UCSD-AML1 (cell line): Measurements from ENCODE around the gene SEBOX.

Experiments used
- DNase-seq: peaks from one replicate; lab custom pipeline; 2025; ENCODE audit not compliant: unreplicated experiment; lab: John Stamatoyannopoulos, UW

The SEBOX gene

DNA sequence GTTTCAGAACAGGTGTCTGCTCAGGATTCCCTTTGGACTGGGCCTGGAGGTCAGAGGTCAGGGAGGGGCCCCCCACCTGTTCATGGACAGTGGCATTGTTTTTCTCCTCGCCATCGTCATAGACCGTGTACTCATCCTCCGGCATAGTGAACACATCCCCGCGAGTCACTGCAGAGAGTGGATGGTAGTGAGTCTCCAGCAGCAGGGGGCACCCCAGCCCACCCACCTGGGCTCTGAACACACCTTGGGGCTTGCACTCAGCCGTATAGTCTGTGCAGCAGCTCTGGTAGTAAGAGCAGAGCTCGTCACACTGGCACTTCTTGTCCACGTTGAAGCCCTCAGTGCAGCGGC, 4.7 kb upstream of the SEBOX start:
- DNase-seq = no peak

DNA sequence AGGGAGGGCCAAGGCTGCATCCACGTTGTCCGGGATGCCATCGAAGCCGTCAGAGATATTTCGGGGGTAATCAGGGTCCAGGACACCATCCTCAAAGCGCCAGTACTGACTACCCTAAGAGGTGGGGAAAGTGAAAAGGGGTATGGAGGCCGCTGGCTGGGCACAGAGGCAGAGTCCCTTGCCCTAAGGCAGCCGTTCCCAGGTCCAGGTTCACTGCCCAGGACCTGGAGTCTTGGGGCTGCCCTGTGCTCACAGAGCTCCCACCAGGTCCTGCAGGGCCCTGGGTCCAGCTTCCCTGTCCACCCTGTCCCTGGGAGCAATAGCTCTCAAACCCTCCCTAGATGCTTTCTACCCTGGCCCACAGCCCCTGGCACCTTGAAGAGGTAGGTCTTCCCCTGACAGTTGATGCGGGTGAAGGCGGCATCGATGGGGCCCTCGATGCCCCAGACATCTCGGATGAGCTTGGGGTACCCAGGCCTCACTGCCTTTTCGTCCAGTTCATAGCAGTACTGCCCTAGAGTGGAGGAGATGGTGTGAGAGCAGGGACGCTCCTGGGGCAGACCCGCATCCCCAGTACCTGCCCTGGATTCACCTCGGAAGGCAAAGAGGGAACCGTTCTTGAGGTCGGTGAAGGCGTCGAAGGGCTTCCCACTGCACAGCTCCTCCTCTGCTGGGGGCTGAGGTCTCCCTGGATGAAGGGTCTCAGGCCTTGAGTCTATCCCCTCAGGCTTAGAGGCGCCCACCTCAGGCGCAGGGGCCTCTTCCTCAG, 4.1 kb upstream of the SEBOX start:
- DNase-seq = no peak

DNA sequence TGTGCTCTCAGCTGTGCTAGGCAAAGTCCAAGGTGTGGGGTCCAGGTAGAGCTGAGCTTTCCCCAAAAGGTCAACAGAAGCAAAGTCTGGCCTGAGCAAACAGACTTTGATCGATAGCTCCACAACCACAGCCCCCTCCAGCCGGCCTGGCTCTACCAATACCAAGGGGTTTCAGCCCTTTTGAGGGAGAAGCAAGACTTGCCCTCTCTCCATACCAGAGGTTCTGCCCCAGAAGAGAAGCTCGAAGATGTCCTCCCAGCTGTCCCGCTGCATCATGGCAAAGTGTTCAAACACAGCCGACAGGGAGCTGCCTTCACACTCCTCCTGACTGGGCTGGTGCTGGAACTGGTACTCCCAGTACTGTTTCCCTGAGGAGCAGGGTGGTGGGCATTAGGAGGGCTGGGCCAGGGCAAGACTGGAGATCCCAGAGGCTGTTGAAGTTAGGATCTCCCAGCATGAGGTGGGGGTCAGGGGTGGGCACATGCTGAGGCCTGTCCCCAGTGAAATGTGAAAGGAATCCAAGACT, 3.4 kb upstream of the SEBOX start:
- DNase-seq = no peak

DNA sequence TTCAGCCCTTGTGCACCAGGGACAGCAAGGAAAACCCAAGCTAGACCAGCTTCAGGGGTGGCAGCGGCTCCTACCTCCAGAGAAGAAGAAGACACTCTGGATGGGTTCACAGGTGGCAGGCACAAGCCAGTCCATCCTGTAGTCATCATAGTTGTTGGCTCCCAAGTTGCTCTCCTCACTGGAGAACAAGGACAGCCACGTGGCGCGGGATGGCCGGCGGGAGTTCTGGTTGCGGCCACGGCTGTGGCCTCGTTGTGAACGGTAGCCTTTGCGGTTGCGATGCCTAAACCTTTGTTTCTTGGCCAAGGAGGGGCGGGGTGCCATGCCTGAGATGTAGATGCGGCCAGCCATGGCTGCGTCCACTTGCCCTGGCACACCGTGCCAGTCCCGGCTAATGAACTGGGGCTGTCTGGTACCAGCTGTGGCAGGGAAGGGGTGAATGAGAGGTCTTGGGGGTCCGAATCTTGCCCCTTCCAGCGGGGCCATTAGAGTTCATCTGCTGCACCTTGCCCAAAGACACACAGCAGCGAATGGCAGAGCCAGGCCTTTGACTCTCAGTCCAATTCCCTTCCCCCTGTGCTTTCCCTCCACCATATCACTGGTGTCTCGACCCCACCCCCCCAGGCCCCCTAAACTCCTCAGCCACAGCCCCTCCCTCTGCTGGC, 2.8 kb upstream of the SEBOX start:
- no peak for DNase-seq

DNA sequence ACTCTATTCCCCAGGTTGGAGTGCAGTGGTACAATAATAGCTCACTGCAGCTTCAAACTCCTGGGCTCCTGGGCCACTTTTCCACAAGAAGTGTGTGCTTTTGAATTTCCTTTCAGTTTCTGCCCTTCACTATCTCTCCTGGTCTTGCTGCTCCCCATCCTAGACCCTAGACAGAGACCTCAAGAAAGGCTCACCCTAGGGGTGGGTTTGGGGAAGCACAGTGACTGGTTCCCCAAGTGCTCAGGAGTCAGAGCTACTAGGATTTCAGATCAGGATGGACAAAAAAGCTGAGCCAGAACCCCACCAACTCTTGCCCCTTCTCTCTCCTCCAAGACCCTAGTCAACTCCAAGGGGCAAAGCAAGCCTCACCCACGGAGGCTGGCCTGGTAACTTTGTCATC, 1.6 kb upstream of the SEBOX start:
- no peak for DNase-seq

DNA sequence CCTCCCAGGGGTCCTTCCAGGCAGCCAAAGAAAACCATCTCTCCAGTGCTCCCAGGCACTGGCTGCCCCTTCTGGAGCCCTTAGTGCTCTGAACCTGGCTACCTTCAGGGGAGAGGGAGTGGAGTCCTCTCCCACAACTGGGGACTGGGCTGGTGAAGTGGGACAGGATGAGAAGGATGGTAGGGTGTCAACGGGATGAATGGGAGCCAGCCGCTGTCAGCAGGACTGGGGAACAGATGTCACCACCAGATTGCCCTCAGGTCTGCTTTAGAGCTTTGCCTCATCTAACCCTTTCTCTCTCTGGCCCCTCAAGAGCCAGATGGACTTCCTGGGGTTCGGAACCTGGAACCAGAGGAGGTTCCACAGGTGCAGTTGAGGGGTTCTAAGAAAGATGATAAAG, 488 bp upstream of the SEBOX start:
- DNase-seq = no peak

DNA sequence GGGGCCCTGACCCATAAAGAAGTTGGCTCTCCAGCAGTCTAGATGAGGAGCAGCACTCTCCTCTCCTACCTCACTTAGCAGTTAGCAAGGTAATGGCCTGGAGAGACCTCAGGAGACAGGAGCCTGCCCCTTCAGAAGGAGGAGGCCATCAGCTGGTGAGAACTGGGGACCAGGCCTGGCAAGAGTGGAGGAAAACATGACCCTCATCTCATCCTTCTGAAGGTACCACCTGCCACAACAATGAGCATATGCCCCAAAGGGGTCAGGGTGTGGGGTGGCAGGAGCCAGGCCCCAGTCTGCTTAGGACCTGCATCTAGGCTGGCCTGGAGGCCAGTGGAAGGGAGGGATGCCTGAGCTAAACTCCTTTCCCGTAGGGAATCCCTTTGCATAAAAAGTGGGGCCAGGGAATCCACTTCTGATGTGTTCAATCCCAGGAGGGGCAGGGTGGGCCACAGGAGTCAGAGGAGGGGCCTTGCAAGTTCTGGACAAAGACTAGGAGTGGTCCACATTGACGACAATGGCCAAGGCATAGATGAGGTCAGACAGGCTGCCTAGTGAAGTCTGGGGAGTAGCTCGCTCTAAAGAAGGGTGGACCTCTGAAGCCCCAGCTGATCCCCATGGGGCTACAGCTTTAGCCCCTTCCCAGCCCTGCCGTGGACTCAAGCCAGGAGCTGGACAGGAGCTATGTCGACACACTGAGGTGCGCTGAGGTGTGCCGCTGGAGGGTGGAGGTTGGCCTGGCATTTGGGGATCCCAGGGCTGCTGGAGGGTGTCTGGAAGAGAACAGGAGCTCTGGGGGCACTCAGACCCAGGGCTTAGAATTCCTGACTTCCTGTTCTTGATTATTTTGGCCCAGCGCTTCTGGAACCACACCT, 986 bp downstream of the SEBOX start:
- DNase-seq = no peak

DNA sequence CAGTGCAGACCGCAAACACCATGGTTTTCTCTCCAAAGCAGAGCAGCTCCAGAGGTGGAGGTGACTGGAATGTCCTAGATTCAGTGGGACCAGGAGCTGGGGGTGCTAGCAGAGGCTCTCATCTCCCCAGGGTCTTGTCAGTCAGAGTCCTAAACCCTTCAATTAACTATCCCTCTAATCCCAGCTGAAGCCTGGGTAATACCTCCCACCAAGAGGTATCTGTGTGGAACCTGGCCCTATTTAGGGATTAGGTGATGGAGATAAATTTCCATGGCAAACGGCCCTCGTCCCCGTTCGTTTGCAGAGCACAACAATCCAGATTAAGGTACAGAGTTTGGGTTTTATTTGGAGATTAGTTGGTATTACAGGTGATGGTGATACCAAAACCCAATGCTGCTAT, 1.8 kb downstream of the SEBOX start:
- DNase-seq = no peak

DNA sequence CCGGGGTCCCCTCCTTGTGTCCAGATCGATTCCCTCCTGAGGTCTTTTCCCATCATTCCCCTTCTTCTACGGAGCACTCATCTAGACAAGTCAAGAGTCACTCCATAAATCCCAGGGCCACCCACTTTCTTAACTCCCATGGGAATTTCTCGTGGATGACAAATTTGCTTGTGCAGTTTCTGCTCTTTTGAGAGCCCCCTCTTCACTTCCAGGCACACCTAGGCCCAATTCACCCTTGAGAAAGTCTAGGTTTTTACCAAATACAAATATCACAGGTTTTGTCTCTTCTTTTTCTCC, 7.2 kb downstream of the SEBOX start:
- no peak for DNase-seq

DNA sequence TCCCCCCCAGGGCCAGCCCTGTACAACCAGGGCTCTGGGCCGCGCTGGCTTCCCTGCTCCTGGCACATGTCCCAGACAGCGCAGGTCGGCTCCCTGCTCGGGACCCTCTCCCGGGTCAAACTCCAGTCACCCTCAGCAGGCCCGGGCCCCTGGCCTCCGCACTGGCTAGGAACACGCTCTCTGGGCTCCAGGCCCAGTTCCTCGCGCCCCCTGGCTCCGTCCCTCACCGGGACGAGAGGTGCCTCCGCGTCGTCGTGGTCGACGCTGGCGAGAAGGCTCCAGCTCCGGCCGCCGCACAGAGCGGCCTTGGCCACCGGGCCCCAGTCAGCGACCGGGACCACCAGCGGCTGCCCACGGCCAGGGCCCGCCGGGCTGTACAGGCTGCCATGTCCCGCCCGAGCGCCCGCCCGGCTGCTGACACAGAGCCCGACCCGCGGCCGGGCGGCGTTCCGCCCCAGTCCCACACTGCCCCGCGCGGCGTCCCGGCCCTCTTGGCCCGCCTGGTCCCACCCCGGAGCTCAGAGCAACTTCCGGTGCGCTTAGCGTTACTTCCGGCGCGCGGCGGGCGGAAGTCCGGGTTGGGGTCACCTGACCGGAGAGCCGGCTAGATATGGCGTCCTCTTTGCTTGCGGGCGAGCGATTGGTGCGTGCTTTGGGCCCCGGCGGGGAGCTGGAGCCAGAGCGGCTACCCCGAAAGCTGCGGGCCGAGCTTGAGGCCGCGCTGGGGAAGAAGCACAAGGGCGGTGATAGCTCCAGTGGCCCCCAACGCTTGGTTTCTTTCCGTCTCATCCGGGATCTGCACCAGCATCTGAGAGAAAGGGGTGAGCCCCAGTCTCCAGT, 7.7 kb downstream of the SEBOX start, which contains the start of gene POLDIP2:
TSS of gene POLDIP2 (minus strand) at position 467 of the 840 bp plus-strand sequence. CDS start at position 388, 79 bp downstream.
- DNase-seq = peak; percentile 96

DNA sequence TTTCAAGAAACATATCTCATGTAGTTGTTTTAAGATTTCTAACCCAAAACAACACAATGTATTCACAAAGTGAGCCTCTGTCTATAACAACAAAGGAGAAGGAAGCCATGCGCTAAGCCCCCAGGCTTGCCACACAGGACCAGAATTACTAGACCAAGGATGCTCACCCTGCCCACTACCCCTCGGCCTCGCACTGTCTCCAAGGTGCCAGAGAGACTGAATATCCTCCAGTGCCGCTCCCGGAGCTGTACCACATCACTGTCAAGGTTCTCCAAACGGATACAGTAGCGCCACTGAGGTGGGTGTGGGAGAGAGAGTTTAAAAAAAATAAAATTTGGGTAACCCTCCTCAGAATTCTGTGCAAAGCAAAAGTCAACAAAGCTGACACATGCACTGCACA, 14.7 kb downstream of the SEBOX start:
- no peak for DNase-seq

DNA sequence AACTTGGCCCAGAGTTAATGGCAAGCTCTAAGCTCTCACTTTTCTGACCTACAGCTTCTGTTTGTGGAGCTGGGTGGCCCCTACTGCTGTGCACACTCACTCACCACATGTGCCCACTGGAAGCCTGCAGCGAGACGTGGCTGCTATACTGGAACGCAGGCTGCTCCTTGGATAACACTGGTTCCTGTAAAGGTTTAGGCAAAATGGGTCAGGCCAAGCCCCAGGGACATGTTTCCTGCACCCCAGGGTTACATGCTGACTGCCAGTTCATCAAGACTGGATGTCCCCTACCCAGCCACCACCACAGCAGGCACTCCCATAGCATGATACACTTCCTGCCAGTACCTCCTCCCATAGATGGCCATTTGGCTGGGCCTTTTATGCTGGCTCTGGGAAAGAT, 16.0 kb downstream of the SEBOX start:
- DNase-seq = no peak

DNA sequence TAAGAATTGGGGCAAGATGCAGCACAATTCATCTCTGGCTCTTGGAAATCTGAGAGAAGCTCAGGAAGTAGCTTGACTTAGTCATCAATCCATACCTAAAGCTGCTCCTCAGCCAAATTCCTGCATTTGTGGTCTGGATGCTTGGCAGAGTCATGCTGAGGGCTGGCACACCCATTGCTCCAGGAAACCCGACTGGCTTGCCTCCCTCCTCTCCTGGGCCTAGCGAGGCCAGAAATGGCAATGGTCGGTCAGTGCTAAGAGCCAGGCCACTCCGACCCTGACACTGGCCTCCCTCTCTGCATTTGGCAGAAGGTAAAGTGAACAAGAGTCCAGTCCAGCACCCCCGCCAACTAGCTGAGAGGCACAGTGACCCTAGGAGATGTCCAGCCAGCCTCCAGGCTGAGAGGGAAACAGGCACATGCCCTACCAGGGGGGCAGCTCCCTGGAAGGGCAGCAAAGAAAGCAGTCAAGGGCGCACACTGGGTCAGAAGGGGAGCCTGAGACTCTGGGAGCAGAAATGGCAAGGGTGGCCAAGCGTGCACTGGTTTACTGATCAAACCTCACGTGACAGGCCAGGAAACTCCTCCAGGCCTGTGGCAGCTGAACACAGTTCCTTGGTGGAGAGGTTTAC, 17.6 kb downstream of the SEBOX start:
- DNase-seq = no peak

DNA sequence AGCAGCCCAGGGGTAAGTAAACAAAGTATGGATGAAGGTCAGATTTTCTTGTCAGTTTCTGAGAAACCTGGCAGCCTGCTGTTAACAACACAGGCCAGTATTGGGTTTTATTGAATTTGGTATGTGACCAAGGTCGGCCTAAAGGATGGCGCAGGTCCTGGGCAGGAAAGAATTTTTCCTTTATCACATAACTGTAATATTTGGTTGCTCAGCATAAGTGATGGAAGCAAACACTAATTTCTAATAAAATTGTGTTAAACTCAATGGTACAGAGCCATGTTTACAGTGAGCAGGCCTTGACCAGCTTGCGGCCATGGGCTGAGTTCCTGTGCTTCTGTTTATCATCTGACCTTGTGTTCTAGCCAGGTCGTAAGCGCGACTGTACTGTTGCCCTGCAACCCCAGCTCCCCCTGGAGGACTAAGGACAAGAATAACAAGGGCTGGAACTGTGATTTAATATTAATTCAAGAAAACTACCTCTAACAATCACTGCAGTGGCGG, 18.2 kb downstream of the SEBOX start:
- no peak for DNase-seq

DNA sequence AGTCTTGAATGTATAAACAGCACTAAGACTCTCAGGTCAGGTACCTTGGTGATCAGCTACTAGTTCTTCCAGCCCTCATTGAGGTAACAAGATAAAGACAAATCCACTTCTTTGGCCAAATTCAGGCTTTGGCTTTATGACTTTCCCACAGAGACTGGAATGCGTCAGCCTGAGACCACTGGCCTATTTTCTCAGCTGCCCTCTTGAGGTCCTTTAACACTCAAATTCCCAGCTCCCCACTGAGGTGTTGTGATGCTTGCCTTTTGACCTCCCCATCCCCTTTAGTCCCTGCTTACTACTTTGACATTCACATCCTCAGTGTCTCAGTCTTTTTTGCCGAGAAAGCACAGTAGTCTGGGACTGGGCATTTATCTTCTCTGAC, 18.8 kb downstream of the SEBOX start:
- no peak for DNase-seq

DNA sequence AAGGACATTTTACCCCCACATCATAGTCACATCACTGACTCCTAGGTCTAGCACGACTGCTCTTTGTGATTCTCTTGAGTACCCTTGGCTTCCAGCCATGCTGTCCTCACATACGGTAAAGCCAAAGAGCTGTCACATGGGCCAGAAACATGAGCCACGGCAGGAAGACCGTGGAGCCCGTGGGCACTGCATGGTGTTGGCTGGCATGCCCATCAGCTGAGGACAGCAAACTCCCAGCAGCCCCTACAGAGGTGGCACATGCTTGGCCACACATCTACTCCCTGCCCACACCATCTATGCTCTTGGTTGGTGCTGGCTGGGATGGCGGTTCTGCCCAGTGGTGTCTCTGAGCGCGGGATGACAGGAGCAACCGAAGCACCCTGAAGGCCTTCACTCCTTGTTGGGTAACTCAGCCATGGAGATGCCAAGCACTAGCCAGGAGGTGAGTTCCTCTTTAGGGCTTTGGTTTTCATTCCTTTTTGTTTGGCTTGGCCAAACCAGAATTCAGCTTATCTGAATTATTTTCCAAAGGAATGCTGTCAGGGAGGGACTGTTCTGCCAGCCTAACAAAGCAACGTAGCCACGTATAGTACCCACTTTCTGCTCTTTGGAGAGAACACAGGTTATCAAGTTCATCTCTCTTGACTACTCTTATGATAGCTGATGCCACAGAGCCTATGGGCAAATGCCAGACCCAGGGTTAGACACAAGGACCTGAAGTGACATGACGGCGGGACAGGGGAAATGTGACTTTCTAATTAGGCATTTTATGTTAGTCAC, 19.4 kb downstream of the SEBOX start:
- DNase-seq = no peak

DNA sequence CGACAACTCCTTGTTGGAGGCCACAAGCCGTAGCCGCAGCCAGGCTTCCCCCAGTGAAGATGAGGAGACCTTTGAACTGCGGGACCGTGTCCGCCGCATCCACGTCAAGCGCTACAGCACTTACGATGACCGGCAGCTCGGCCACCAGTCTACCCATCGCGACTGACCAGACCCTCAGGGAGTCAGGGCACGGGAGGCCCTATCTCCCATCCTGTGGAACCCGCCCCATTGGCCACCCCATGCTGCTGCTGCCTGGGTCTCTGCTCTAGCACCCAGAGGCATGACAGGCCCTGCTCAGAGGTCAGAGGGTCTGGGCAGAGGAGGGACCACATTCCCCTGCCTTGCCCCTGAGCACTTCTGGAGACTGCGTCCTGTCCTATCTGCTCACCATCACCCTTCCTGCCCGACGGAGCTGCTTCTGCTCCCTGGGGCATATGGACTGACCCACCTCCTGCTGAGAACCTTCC, 20.5 kb downstream of the SEBOX start:
- no peak for DNase-seq

DNA sequence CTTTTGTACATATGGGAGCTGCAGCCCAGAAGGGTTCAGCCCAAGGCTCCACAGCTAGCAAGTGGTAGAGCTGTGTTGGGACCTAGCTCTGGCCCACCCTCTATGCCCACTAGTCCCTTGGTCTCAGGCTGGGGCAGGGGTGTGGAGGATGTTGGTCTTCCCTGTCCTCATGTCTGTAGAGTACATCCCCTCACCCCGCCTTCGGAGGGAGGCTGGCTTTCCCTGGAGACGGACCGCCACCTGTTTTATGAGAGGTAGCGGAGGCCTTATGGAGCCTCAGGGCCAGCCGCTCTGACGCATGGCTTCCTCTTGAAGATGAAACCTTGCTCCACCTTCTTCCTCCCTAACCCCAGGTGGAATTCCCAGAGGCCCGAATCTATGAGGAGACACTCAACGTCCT, 21.0 kb downstream of the SEBOX start:
- DNase-seq = no peak

DNA sequence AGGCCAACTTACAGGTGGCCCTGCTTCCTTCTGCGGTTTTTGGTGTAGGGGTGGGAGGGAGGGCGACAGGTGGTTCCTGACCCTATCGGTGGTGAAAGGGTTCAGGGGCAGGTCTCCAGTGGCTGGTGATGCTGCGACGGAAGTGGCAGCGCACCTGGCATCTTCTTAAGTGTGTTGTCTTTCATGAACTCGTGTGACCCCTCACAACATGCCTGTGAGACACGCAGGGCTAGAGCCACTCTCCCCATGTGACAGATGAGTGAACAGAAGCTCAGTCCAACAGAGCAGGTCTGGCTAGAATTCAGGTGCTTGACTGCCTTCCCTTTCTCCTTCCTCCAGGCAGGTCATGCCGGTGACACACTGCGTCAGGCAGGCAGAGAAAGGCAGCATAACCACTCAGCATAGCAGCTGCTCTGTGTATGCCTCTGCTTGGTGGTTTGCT, 21.5 kb downstream of the SEBOX start:
- DNase-seq = no peak
